ENCODE measurements around the gene PNMT. TPM values are rescaled to one million over a fixed set of nuclear protein-coding genes. Genes with fewer than 3 reads are reported as not detected.

The PNMT gene
- total and polyA plus RNA-seq, 2 of the 13 experiments (the other 11 are each of a cell fraction or from before 2014, with no cell fraction given) = 0.25 TPM; not detected in 1

DNA sequence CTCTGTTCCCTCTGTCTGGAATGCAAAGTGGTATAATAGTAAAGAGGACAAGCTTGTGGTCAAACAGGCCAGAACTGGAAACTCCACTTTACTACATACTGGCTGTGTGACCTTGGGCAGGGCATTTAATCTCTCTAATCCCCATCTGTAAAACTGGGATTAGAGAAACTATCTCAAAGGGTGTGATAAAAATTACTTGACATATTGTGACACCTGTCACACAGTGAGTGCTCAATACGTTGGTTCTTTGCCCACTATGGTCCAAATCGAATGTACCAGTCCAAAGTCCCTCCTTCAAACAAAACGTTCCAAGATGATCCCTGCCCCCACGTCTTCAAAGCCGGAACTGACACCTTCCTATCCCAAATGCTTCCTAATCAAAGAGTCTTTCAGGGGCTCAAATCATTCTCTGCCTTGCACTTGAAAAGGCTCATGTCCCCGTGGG, 18.9 kb downstream of the PNMT start (continued):
- TF ChIP-seq, protein P1, sequence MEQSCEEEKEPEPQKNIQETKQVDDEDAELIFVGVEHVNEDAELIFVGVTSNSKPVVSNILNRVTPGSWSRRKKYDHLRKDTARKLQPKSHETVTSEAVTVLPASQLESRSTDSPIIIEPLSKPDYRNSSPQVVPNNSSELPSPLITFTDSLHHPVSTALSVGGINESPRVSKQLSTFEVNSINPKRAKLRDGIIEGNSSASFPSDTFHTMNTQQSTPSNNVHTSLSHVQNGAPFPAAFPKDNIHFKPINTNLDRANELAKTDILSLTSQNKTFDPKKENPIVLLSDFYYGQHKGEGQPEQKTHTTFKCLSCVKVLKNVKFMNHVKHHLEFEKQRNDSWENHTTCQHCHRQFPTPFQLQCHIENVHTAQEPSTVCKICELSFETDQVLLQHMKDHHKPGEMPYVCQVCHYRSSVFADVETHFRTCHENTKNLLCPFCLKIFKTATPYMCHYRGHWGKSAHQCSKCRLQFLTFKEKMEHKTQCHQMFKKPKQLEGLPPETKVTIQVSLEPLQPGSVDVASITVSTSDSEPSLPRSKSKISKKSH (CRISPR knock-in tag; IDR thresholded peaks at IDR 0.05; ENCODE audit: borderline replicate concordance) = no peak
- TF ChIP-seq, protein P2, sequence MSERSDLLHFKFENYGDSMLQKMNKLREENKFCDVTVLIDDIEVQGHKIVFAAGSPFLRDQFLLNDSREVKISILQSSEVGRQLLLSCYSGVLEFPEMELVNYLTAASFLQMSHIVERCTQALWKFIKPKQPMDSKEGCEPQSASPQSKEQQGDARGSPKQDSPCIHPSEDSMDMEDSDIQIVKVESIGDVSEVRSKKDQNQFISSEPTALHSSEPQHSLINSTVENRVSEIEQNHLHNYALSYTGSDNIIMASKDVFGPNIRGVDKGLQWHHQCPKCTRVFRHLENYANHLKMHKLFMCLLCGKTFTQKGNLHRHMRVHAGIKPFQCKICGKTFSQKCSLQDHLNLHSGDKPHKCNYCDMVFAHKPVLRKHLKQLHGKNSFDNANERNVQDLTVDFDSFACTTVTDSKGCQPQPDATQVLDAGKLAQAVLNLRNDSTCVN (CRISPR knock-in tag; IDR thresholded peaks at IDR 0.05; ENCODE audit: borderline replicate concordance) = 0 out of 2 replicates have a peak, but pooled peaks have one; percentile 6
- TF ChIP-seq, protein P3, sequence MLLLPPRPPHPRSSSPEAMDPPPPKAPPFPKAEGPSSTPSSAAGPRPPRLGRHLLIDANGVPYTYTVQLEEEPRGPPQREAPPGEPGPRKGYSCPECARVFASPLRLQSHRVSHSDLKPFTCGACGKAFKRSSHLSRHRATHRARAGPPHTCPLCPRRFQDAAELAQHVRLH (CRISPR knock-in tag; IDR thresholded peaks at IDR 0.05; ENCODE audit: borderline replicate concordance, low read depth) = no peak
- TF ChIP-seq MYNN (CRISPR knock-in tag; IDR thresholded peaks at IDR 0.05; ENCODE audit: low read depth) (no peak), TGIF2 (CRISPR knock-in tag; IDR thresholded peaks at IDR 0.05) (no peak; the same call in 1 of the 2 replicates), ZSCAN21 (CRISPR knock-in tag; IDR thresholded peaks at IDR 0.05; ENCODE audit: borderline replicate concordance) (no peak), ZNF75D (CRISPR knock-in tag; IDR thresholded peaks at IDR 0.05; ENCODE audit: borderline replicate concordance) (no peak), ZNF292 (CRISPR knock-in tag; IDR thresholded peaks at IDR 0.05; ENCODE audit: borderline replicate concordance, low read depth) (no peak), ZNF670 (CRISPR knock-in tag; IDR thresholded peaks at IDR 0.05; ENCODE audit: borderline replicate concordance) (no peak; the same call in 1 of the 2 replicates), ZSCAN30 (CRISPR knock-in tag; IDR thresholded peaks at IDR 0.05) (no peak)
- TF ChIP-seq, protein P4, sequence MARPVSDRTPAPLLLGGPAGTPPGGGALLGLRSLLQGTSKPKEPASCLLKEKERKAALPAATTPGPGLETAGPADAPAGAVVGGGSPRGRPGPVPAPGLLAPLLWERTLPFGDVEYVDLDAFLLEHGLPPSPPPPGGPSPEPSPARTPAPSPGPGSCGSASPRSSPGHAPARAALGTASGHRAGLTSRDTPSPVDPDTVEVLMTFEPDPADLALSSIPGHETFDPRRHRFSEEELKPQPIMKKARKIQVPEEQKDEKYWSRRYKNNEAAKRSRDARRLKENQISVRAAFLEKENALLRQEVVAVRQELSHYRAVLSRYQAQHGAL (CRISPR knock-in tag; IDR thresholded peaks at IDR 0.05; ENCODE audit: not compliant biosample characterization) = no peak
- TF ChIP-seq, protein P5, sequence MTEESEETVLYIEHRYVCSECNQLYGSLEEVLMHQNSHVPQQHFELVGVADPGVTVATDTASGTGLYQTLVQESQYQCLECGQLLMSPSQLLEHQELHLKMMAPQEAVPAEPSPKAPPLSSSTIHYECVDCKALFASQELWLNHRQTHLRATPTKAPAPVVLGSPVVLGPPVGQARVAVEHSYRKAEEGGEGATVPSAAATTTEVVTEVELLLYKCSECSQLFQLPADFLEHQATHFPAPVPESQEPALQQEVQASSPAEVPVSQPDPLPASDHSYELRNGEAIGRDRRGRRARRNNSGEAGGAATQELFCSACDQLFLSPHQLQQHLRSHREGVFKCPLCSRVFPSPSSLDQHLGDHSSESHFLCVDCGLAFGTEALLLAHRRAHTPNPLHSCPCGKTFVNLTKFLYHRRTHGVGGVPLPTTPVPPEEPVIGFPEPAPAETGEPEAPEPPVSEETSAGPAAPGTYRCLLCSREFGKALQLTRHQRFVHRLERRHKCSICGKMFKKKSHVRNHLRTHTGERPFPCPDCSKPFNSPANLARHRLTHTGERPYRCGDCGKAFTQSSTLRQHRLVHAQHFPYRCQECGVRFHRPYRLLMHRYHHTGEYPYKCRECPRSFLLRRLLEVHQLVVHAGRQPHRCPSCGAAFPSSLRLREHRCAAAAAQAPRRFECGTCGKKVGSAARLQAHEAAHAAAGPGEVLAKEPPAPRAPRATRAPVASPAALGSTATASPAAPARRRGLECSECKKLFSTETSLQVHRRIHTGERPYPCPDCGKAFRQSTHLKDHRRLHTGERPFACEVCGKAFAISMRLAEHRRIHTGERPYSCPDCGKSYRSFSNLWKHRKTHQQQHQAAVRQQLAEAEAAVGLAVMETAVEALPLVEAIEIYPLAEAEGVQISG (CRISPR knock-in tag; IDR thresholded peaks at IDR 0.05) = no peak
- TF ChIP-seq, protein P6, sequence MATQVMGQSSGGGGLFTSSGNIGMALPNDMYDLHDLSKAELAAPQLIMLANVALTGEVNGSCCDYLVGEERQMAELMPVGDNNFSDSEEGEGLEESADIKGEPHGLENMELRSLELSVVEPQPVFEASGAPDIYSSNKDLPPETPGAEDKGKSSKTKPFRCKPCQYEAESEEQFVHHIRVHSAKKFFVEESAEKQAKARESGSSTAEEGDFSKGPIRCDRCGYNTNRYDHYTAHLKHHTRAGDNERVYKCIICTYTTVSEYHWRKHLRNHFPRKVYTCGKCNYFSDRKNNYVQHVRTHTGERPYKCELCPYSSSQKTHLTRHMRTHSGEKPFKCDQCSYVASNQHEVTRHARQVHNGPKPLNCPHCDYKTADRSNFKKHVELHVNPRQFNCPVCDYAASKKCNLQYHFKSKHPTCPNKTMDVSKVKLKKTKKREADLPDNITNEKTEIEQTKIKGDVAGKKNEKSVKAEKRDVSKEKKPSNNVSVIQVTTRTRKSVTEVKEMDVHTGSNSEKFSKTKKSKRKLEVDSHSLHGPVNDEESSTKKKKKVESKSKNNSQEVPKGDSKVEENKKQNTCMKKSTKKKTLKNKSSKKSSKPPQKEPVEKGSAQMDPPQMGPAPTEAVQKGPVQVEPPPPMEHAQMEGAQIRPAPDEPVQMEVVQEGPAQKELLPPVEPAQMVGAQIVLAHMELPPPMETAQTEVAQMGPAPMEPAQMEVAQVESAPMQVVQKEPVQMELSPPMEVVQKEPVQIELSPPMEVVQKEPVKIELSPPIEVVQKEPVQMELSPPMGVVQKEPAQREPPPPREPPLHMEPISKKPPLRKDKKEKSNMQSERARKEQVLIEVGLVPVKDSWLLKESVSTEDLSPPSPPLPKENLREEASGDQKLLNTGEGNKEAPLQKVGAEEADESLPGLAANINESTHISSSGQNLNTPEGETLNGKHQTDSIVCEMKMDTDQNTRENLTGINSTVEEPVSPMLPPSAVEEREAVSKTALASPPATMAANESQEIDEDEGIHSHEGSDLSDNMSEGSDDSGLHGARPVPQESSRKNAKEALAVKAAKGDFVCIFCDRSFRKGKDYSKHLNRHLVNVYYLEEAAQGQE (IDR thresholded peaks at IDR 0.05; ENCODE audit: borderline replicate concordance in 1 of 2, low read depth in 1 of 2, low read length in 2 of 2) = no peak
- TF ChIP-seq, protein P7, sequence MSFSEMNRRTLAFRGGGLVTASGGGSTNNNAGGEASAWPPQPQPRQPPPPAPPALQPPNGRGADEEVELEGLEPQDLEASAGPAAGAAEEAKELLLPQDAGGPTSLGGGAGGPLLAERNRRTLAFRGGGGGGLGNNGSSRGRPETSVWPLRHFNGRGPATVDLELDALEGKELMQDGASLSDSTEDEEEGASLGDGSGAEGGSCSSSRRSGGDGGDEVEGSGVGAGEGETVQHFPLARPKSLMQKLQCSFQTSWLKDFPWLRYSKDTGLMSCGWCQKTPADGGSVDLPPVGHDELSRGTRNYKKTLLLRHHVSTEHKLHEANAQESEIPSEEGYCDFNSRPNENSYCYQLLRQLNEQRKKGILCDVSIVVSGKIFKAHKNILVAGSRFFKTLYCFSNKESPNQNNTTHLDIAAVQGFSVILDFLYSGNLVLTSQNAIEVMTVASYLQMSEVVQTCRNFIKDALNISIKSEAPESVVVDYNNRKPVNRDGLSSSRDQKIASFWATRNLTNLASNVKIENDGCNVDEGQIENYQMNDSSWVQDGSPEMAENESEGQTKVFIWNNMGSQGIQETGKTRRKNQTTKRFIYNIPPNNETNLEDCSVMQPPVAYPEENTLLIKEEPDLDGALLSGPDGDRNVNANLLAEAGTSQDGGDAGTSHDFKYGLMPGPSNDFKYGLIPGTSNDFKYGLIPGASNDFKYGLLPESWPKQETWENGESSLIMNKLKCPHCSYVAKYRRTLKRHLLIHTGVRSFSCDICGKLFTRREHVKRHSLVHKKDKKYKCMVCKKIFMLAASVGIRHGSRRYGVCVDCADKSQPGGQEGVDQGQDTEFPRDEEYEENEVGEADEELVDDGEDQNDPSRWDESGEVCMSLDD (CRISPR knock-in tag; IDR thresholded peaks at IDR 0.05; ENCODE audit: borderline replicate concordance) = no peak
